ENCODE measurements around the gene STS.

- no peak for TF ChIP-seq EZH2 (IDR thresholded peaks at IDR 0.05)
- TF ChIP-seq, protein P1, sequence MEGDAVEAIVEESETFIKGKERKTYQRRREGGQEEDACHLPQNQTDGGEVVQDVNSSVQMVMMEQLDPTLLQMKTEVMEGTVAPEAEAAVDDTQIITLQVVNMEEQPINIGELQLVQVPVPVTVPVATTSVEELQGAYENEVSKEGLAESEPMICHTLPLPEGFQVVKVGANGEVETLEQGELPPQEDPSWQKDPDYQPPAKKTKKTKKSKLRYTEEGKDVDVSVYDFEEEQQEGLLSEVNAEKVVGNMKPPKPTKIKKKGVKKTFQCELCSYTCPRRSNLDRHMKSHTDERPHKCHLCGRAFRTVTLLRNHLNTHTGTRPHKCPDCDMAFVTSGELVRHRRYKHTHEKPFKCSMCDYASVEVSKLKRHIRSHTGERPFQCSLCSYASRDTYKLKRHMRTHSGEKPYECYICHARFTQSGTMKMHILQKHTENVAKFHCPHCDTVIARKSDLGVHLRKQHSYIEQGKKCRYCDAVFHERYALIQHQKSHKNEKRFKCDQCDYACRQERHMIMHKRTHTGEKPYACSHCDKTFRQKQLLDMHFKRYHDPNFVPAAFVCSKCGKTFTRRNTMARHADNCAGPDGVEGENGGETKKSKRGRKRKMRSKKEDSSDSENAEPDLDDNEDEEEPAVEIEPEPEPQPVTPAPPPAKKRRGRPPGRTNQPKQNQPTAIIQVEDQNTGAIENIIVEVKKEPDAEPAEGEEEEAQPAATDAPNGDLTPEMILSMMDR (IDR thresholded peaks at IDR 0.05): no peak
These were observed 22.1 kb downstream of the STS start for GRCh38 chrX:7169627-7170026.

Data from neural progenitor cell (in vitro differentiated cells).